HepG2 (cell line): ENCODE results near the gene ZNF644. TPM values are rescaled to one million over a fixed set of nuclear protein-coding genes. Genes with fewer than 3 reads are reported as not detected.

Experiments used
- ATAC-seq: fragments of 200-7000 bp; cut with Tn5 transposase; 3 replicates; pipeline ENCODE4 v1.9.1; 2020; ENCODE audit warnings: mild to moderate bottlenecking, moderate library complexity
- BruUV-seq: library from RNA; stranded (reverse); fragments of 400-500 nt; replicated peaks from 2 replicates; lab custom pipeline; 2021; lab: Mats Ljungman, UMichigan
- CTCF ChIA-PET: fragments of 300-600 bp; formaldehyde crosslinking; extraction: SDS; loops from one replicate; lab custom pipeline; 2021; ENCODE audit warnings: low total read pairs, inconsistent platforms, low intra/inter-chr PET ratio; lab: Yijun Ruan, JAX
- POLR2A ChIA-PET: fragments of 350-600 bp; sonication (Branson Sonifier 250); formaldehyde crosslinking; loops from one replicate; lab custom pipeline; 2020; ENCODE audit warnings: antibody characterized with exemption, inconsistent platforms; lab: Yijun Ruan, JAX
- DNase-seq: peaks from one replicate; pipeline ENCODE4 v3.0.0-alpha.2; 2015; ENCODE audit warnings: low spot score
- FAIRE-seq: peaks from 3 replicates; lab custom pipeline; 2011; peaks lifted over from hg19 to GRCh38; lab: Jason Lieb, UNC
- H2AFZ ChIP-seq: one replicate; pipeline ENCODE4 v1.6.1; 2011; ENCODE audit warnings: low read length, inconsistent platforms
- H3K27ac ChIP-seq: fragments of 300-600 bp; 3 replicates; pipeline ENCODE4 v1.8.0; 2011; ENCODE audit warnings: mixed run types, mild to moderate bottlenecking, mixed read lengths, low read length, inconsistent platforms; ENCODE audit not compliant: insufficient read depth; ENCODE audit errors: extremely low read length
- H3K27me3 ChIP-seq, 2 experiments: fragments of 200-600 bp in 1 of 2; 2 replicates in 1 of 2; 3 replicates in 1 of 2; pipeline versions ENCODE4 v1.6.0 to v1.8.0; 2011; ENCODE audit warnings: low read length in 2 of 2, mild to moderate bottlenecking in 2 of 2, moderate library complexity in 2 of 2, inconsistent platforms in 1 of 2; ENCODE audit not compliant: insufficient read depth in 2 of 2, control insufficient read depth in 1 of 2
- H3K36me3 ChIP-seq, 2 experiments: fragments of 200-600 bp in 1 of 2; replicated peaks in 1 of 2; 2 replicates in 1 of 2; 3 replicates in 1 of 2; pipeline versions ENCODE4 v1.5.1 to v1.8.0; 2011; ENCODE audit warnings: low read length in 2 of 2, inconsistent platforms in 1 of 2; ENCODE audit not compliant: insufficient read depth in 2 of 2, control insufficient read depth in 1 of 2
- H3K4me1 ChIP-seq: 2 replicates; pipeline ENCODE4 v1.5.1; 2012; ENCODE audit warnings: low read length, inconsistent platforms; ENCODE audit not compliant: insufficient read depth
- H3K4me2 ChIP-seq: 2 replicates; pipeline ENCODE4 v1.6.0; 2011; ENCODE audit warnings: low read depth, low read length, inconsistent platforms
- H3K4me3 ChIP-seq, 3 experiments: fragments of 200-600 bp in 1 of 3; sonication (generic), shearing (Covaris generic) in 1 of 3; replicated peaks in 1 of 3; 2 replicates each; pipeline ENCODE4 v1.5.1; 2011 to 2016; ENCODE audit warnings: low read length in 3 of 3, inconsistent platforms in 2 of 3, low read depth in 2 of 3, mild to moderate bottlenecking in 2 of 3, control low read depth in 1 of 3, mixed read lengths in 1 of 3; ENCODE audit not compliant: insufficient read depth in 1 of 3
- H3K79me2 ChIP-seq: one replicate; pipeline ENCODE4 v1.6.1; 2011; ENCODE audit warnings: low read length, inconsistent platforms; ENCODE audit not compliant: insufficient read depth
- H3K9ac ChIP-seq: 2 replicates; pipeline ENCODE4 v1.6.0; 2011; ENCODE audit warnings: mild to moderate bottlenecking, low read depth, low read length, inconsistent platforms; ENCODE audit not compliant: insufficient read depth
- H3K9me3 ChIP-seq: 2 replicates; pipeline ENCODE4 v1.5.1; 2012; ENCODE audit warnings: mild to moderate bottlenecking, low read length
- H4K20me1 ChIP-seq: 2 replicates; pipeline ENCODE4 v1.6.0; 2011; ENCODE audit warnings: inconsistent platforms, mild to moderate bottlenecking, low read length, moderate library complexity; ENCODE audit not compliant: insufficient read depth
- BCL6 ChIP-seq: IDR thresholded peaks from 2 replicates; pipeline ENCODE4 v1.6.1; 2016; ENCODE audit warnings: missing genetic modification reagents, missing compliant biosample characterization
- CAMTA2 ChIP-seq: sonication (generic); formaldehyde crosslinking; IDR thresholded peaks from 2 replicates; pipeline ENCODE4 v1.4.0; 2020; ENCODE audit warnings: mild to moderate bottlenecking, missing genetic modification reagents, borderline replicate concordance
- DPF2 ChIP-seq: sonication (generic); formaldehyde crosslinking; IDR thresholded peaks from 2 replicates; pipeline ENCODE4 v1.4.0; 2020; ENCODE audit warnings: mild to moderate bottlenecking, low read depth, missing genetic modification reagents, borderline replicate concordance
- HDAC2 ChIP-seq: sonication (generic); formaldehyde crosslinking; IDR thresholded peaks from 2 replicates; pipeline ENCODE4 v1.4.0; 2020; ENCODE audit warnings: missing genetic modification reagents
- MIXL1 ChIP-seq: IDR thresholded peaks from 2 replicates; pipeline ENCODE4 v1.6.1; 2016
- PAWR ChIP-seq: sonication (generic); formaldehyde crosslinking; IDR thresholded peaks from 2 replicates; pipeline ENCODE4 v1.4.0; 2020; ENCODE audit warnings: missing genetic modification reagents, mild to moderate bottlenecking, borderline replicate concordance
- PHF21A ChIP-seq: sonication (generic); formaldehyde crosslinking; IDR thresholded peaks from 2 replicates; pipeline ENCODE4 v1.5.0; 2020; ENCODE audit warnings: mild to moderate bottlenecking, missing genetic modification reagents
- RARA ChIP-seq: IDR thresholded peaks from 2 replicates; pipeline ENCODE4 v1.6.1; 2016; ENCODE audit warnings: missing genetic modification reagents, missing compliant biosample characterization
- RARG ChIP-seq: sonication (generic); formaldehyde crosslinking; IDR thresholded peaks from 2 replicates; pipeline ENCODE4 v1.4.0; 2020; ENCODE audit warnings: low read depth, mild to moderate bottlenecking, missing genetic modification reagents
- RFX1 ChIP-seq: fragments of 450-650 bp; IDR thresholded peaks from 2 replicates; pipeline ENCODE4 v1.6.1; 2017
- SOX5 ChIP-seq: IDR thresholded peaks from 2 replicates; pipeline ENCODE4 v1.6.1; 2016; ENCODE audit warnings: borderline replicate concordance
- WGBS: methylation state at CpG from one replicate; pipeline ENCODE4 v1.1.6; 2017; ENCODE audit warnings: low lambda C conversion rate; 5-methylcytosine and 5-hydroxymethylcytosine counted together
- in situ Hi-C: cut with HindIII; loops from 2 replicates; pipeline ENCODE4 v1.10.0; 2017; ENCODE audit warnings: low pct_unique_long_range_greater_than_20kb; ENCODE audit not compliant: extremely low pct_ligation_motif_present
- intact Hi-C: fragments of 100-400 bp; cut with micrococcal nuclease; formaldehyde crosslinking; loops from one replicate; pipeline ENCODE4 v1.10.0; 2022; ENCODE audit not compliant: unreplicated experiment
- polyA plus RNA-seq, 8 experiments: library from polyadenylated mRNA; depleted of rRNA in 3 of 8; stranded (reverse) in 7 of 8; unstranded in 1 of 8; fragments of >200 nt; fragmentation: Illumina TruSeq in 4 of 8; extraction: Trizol in 4 of 8; gene quantifications; 2 replicates each; pipeline versions ENCODE4 v1.2.1 to v1.2.3, GENCODE V29; 2011 to 2016; ENCODE audit warnings: low read depth in 4 of 8, missing spikeins in 1 of 8, mixed read lengths in 1 of 8; ENCODE audit not compliant: insufficient read depth in 1 of 8
- total RNA-seq, 5 experiments: library from RNA; depleted of rRNA; stranded (reverse); fragments of >200 nt; fragmentation: Illumina TruSeq; extraction: Trizol; gene quantifications; 2 replicates each; pipeline ENCODE4 v1.2.3, GENCODE V29; 2016; ENCODE audit warnings: low read depth in 1 of 5
- TF ChIP-seq, protein P1 (sequence below): sonication (generic); formaldehyde crosslinking; IDR thresholded peaks from 2 replicates; pipeline ENCODE4 v1.5.1; 2020; ENCODE audit warnings: mild to moderate bottlenecking, missing genetic modification reagents
- TF ChIP-seq, protein P2 (sequence below): sonication (generic); formaldehyde crosslinking; IDR thresholded peaks from 2 replicates; pipeline ENCODE4 v1.4.0; 2020; ENCODE audit warnings: mild to moderate bottlenecking, missing genetic modification reagents
- TF ChIP-seq, protein P3 (sequence below): sonication (generic); formaldehyde crosslinking; IDR thresholded peaks from 2 replicates; pipeline ENCODE4 v1.8.1; 2023; ENCODE audit warnings: mild to moderate bottlenecking, inconsistent platforms, moderate library complexity, missing genetic modification reagents, borderline replicate concordance
- TF ChIP-seq, protein P4 (sequence below): sonication (generic); formaldehyde crosslinking; conservative IDR thresholded peaks from 2 replicates; pipeline ENCODE4 v1.8.0; 2022; ENCODE audit warnings: low read depth, missing genetic modification reagents

The ZNF644 gene
- total and polyA plus RNA-seq, 2 of the 13 experiments (the other 11 are each of a cell fraction or from before 2014, with no cell fraction given), result 17.7 to 51.7 TPM

DNA sequence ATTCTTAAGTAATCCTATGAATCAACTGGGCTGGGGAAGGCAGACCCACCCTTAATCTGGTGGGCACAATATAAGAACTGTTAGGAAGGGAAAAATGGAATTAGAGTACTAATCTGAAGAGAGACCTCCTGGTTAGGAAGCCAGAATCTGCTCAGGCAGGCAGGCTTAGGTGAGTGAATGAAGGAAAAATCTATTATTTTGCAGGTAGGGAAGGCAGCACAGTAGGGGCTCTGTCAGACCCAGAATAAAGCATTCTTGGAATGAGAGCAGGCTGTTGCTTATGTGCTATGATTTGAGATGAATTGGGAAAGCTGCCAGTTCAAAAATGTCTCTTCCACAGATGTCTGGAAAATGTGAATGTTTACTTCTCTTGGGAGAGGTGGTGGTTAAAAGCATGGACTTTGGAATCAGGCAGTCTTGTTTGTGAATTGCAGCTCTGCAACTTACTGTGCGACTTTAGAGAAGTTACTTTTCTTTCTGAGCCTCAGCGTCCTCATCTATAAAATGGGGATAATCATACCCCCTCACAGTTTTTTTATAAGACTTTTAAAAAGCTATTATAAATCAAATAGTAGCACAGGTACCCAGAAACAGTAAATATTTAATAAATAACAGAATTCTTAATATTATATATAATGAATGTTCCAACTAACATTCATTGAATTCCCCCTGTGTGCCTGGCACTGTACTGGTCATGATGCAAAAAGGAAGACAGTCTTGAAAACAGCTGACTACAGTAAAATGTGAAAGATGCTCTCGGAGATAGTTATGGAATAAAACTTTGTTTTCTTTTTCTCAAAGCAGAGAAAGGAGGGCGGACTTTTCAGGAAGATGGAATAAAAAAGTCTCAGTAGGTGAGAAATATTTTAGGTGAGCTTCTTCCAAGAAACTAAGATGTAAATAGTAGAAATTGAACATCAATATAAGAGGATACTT lies 15.3 kb upstream of the ZNF644 start:
- WGBS, result 47% methylated on average over 4 of the region's 4 CpGs
- no TSS peak for BruUV-seq
- in situ Hi-C loops, result no loop called here
- no peaks in the 10 kb centered on the region for H3K36me3 ChIP-seq
- CTCF ChIA-PET, result no interaction called here
- H4K20me1 ChIP-seq, result no peaks in the 10 kb centered on the region
- H3K79me2 ChIP-seq, result no peaks in the 10 kb centered on the region
- H3K4me2 ChIP-seq, result peak overlapping the region; percentile 55
- DNase-seq (peak; percentile 86), FAIRE-seq (peak; percentile 55), ATAC-seq (peak; percentile 87)
- H3K9ac ChIP-seq, result no peak overlapping the region
- peaks cover 28% of the 10 kb centered on the region for H3K4me1 ChIP-seq
- H3K27ac ChIP-seq, result no peak overlapping the region
- H3K27me3 ChIP-seq, result no peaks in the 10 kb centered on the region
- peak overlapping the region in 1 of 3 experiments; percentile 26; a peak in 1 of 6 replicates for H3K4me3 ChIP-seq
- POLR2A ChIA-PET, result interaction anchor here (1.4 kb wide), 1 partner anchor 15 kb away, joined by 9 read pairs; the partner anchor contains the start of gene ZNF644
- intact Hi-C loops, result no loop called here
- H3K9me3 ChIP-seq, result no peaks in the 10 kb centered on the region
- no peak overlapping the region for H2AFZ ChIP-seq
- TF ChIP-seq RARA (CRISPR knock-in tag), result peak; percentile 35; the same call in 1 of the 2 replicates
- TF ChIP-seq RARG (CRISPR knock-in tag), result no peak
- no peak for TF ChIP-seq DPF2 (CRISPR knock-in tag)
- no peak for TF ChIP-seq CAMTA2 (CRISPR knock-in tag)
- TF ChIP-seq SOX5, result peak; percentile 53; the same call in 1 of the 2 replicates
- TF ChIP-seq BCL6, result peak; percentile 28
- no peak for TF ChIP-seq PAWR (CRISPR knock-in tag)
- peak; percentile 38; the same call in 1 of the 2 replicates for TF ChIP-seq HDAC2
- no peak for TF ChIP-seq MIXL1 (CRISPR knock-in tag)
- TF ChIP-seq, protein P1, sequence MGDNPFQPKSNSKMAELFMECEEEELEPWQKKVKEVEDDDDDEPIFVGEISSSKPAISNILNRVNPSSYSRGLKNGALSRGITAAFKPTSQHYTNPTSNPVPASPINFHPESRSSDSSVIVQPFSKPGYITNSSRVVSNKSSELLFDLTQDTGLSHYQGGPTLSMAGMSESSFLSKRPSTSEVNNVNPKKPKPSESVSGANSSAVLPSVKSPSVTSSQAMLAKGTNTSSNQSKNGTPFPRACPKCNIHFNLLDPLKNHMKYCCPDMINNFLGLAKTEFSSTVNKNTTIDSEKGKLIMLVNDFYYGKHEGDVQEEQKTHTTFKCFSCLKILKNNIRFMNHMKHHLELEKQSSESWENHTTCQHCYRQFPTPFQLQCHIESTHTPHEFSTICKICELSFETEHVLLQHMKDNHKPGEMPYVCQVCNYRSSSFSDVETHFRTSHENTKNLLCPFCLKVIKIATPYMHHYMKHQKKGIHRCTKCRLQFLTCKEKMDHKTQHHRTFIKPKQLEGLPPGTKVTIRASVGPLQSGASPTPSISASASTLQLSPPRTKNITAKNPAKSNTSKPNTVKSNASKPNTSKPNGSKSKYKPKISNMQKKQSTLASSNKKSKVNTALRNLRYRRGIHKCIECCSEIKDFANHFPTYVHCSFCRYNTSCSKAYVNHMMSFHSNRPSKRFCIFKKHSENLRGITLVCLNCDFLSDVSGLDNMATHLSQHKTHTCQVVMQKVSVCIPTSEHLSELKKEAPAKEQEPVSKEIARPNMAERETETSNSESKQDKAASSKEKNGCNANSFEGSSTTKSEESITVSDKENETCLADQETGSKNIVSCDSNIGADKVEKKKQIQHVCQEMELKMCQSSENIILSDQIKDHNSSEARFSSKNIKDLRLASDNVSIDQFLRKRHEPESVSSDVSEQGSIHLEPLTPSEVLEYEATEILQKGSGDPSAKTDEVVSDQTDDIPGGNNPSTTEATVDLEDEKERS, result no peak
- TF ChIP-seq, protein P2, sequence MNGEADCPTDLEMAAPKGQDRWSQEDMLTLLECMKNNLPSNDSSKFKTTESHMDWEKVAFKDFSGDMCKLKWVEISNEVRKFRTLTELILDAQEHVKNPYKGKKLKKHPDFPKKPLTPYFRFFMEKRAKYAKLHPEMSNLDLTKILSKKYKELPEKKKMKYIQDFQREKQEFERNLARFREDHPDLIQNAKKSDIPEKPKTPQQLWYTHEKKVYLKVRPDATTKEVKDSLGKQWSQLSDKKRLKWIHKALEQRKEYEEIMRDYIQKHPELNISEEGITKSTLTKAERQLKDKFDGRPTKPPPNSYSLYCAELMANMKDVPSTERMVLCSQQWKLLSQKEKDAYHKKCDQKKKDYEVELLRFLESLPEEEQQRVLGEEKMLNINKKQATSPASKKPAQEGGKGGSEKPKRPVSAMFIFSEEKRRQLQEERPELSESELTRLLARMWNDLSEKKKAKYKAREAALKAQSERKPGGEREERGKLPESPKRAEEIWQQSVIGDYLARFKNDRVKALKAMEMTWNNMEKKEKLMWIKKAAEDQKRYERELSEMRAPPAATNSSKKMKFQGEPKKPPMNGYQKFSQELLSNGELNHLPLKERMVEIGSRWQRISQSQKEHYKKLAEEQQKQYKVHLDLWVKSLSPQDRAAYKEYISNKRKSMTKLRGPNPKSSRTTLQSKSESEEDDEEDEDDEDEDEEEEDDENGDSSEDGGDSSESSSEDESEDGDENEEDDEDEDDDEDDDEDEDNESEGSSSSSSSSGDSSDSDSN (CRISPR knock-in tag), result no peak
- TF ChIP-seq PHF21A (CRISPR knock-in tag), result peak; percentile 34; the same call in 1 of the 2 replicates
- TF ChIP-seq, protein P3, sequence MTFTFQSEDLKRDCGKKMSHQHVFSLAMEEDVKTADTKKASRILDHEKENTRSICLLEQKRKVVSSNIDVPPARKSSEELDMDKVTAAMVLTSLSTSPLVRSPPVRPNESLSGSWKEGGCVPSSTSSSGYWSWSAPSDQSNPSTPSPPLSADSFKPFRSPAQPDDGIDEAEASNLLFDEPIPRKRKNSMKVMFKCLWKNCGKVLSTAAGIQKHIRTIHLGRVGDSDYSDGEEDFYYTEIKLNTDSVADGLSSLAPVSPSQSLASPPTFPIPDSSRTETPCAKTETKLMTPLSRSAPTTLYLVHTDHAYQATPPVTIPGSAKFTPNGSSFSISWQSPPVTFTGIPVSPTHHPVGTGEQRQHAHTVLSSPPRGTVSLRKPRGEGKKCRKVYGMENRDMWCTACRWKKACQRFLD (CRISPR knock-in tag), result no peak
- no peak for TF ChIP-seq RFX1
- TF ChIP-seq, protein P4, sequence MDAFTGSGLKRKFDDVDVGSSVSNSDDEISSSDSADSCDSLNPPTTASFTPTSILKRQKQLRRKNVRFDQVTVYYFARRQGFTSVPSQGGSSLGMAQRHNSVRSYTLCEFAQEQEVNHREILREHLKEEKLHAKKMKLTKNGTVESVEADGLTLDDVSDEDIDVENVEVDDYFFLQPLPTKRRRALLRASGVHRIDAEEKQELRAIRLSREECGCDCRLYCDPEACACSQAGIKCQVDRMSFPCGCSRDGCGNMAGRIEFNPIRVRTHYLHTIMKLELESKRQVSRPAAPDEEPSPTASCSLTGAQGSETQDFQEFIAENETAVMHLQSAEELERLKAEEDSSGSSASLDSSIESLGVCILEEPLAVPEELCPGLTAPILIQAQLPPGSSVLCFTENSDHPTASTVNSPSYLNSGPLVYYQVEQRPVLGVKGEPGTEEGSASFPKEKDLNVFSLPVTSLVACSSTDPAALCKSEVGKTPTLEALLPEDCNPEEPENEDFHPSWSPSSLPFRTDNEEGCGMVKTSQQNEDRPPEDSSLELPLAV (CRISPR knock-in tag), result no peak
